ENCODE measurements around the gene NR1H2. TPM values are rescaled to one million over a fixed set of nuclear protein-coding genes. Genes with fewer than 3 reads are reported as not detected.

Gene NR1H2
- total RNA-seq, 2 donors from 2014 or later: 40.4 to 42.7 TPM

- no peak overlapping the region for H3K27ac Mint-ChIP-seq
- H3K4me3 Mint-ChIP-seq: no peak overlapping the region
- Histone ChIP-seq H3K9me3 (ENCODE audit: control insufficient read depth, low read length) (peaks cover 15% of the 10 kb centered on the region), H3K4me1 (ENCODE audit: control insufficient read depth, insufficient read depth, low read length) (no peaks in the 10 kb centered on the region), H3K9ac (ENCODE audit: extremely low read depth, low read length, poor library complexity, severe bottlenecking) (no peak overlapping the region), H3K4me3 (ENCODE audit: low read length) (no peak overlapping the region), H3K36me3 (ENCODE audit: control insufficient read depth, insufficient read depth, low read length) (peaks cover 44% of the 10 kb centered on the region), H3K27ac (ENCODE audit: low read depth, low read length) (no peak overlapping the region), H3K27me3 (ENCODE audit: control insufficient read depth, insufficient read depth, low read length, poor library complexity, severe bottlenecking) (no peaks in the 10 kb centered on the region)
- whole genome bisulfite sequencing, 2 experiments (ENCODE audit: insufficient coverage in 1 of 2, insufficient read length in 1 of 2): 92 to 97% methylated on average over 3 to 5 of the region's 5 CpGs
- no peaks in the 10 kb centered on the region for H3K4me1 Mint-ChIP-seq
- TF ChIP-seq CTCF (conservative IDR thresholded peaks at IDR 0.05): no peak
- no peak for DNase-seq
- peaks cover 32% of the 10 kb centered on the region for H3K9me3 Mint-ChIP-seq
- no peaks in the 10 kb centered on the region for H3K27me3 Mint-ChIP-seq (ENCODE audit: insufficient read depth)
- H3K36me3 Mint-ChIP-seq (ENCODE audit: low read depth): peaks cover 58% of the 10 kb centered on the region
Measured at GRCh38 chr19:50392759-50393158, 16.5 kb downstream of the NR1H2 start.

GRCh38 chr19:50393589-50393988 is 17.3 kb downstream of the NR1H2 start:
- Histone ChIP-seq H3K4me3 (ENCODE audit: low read length) (no peak overlapping the region), H3K27me3 (ENCODE audit: control insufficient read depth, insufficient read depth, low read length, poor library complexity, severe bottlenecking) (no peaks in the 10 kb centered on the region), H3K27ac (ENCODE audit: low read depth, low read length) (no peak overlapping the region), H3K9ac (ENCODE audit: extremely low read depth, low read length, poor library complexity, severe bottlenecking) (no peak overlapping the region), H3K36me3 (ENCODE audit: control insufficient read depth, insufficient read depth, low read length) (peaks cover 35% of the 10 kb centered on the region), H3K4me1 (ENCODE audit: control insufficient read depth, insufficient read depth, low read length) (no peaks in the 10 kb centered on the region), H3K9me3 (ENCODE audit: control insufficient read depth, low read length) (peaks cover 15% of the 10 kb centered on the region)
- Mint-ChIP-seq H3K9me3 (peaks cover 32% of the 10 kb centered on the region), H3K27me3 (ENCODE audit: insufficient read depth) (no peaks in the 10 kb centered on the region), H3K4me1 (no peaks in the 10 kb centered on the region), H3K36me3 (ENCODE audit: low read depth) (peaks cover 56% of the 10 kb centered on the region), H3K4me3 (no peak overlapping the region), H3K27ac (no peak overlapping the region)
- WGBS, 2 experiments (ENCODE audit: insufficient coverage in 1 of 2, insufficient read length in 1 of 2): 89 to 94% methylated on average over 3 to 4 of the region's 4 CpGs
- TF ChIP-seq CTCF (conservative IDR thresholded peaks at IDR 0.05): no peak
- no peak for DNase-seq

- Mint-ChIP-seq H3K9me3 (peaks cover 32% of the 10 kb centered on the region), H3K4me3 (no peak overlapping the region), H3K27ac (no peak overlapping the region), H3K36me3 (ENCODE audit: low read depth) (peaks cover 58% of the 10 kb centered on the region), H3K4me1 (no peaks in the 10 kb centered on the region), H3K27me3 (ENCODE audit: insufficient read depth) (no peaks in the 10 kb centered on the region)
- WGBS, 2 experiments (ENCODE audit: insufficient coverage in 1 of 2, insufficient read length in 1 of 2): 94 to 95% methylated on average over 6 to 9 of the region's 9 CpGs
- Histone ChIP-seq H3K9ac (ENCODE audit: extremely low read depth, low read length, poor library complexity, severe bottlenecking) (no peak overlapping the region), H3K27ac (ENCODE audit: low read depth, low read length) (no peak overlapping the region), H3K27me3 (ENCODE audit: control insufficient read depth, insufficient read depth, low read length, poor library complexity, severe bottlenecking) (no peaks in the 10 kb centered on the region), H3K4me1 (ENCODE audit: control insufficient read depth, insufficient read depth, low read length) (no peaks in the 10 kb centered on the region), H3K4me3 (ENCODE audit: low read length) (no peak overlapping the region), H3K36me3 (ENCODE audit: control insufficient read depth, insufficient read depth, low read length) (peaks cover 33% of the 10 kb centered on the region), H3K9me3 (ENCODE audit: control insufficient read depth, low read length) (peaks cover 15% of the 10 kb centered on the region)
- DNase-seq: no peak
- no peak for TF ChIP-seq CTCF (conservative IDR thresholded peaks at IDR 0.05)
Measured at GRCh38 chr19:50394017-50394416, 17.8 kb downstream of the NR1H2 start.

Data from endodermal cell (in vitro differentiated cells).